Spleen (tissue), 7 donors: ENCODE data around the gene GAGE12E.
"Not testable (repeated sequence)": the region's sequence is repeated elsewhere in the genome, so short reads cannot be mapped to it uniquely, and the experiment has no call there.

Experiments
- CTCF ChIP-seq, 11 experiments: fragments of 200-600 bp in 7 of 11; fragments of 450-650 bp in 4 of 11; sonication (generic) in 4 of 11; IDR thresholded peaks in 8 of 11; conservative IDR thresholded peaks in 3 of 11; 1 replicate in 7 of 11; 2 replicates in 4 of 11; pipeline versions ENCODE4 v1.4.0 to v1.8.0; 2016 to 2021; ENCODE audit warnings: antibody characterized with exemption in 11 of 11, inconsistent platforms in 4 of 11, mild to moderate bottlenecking in 1 of 11
- POLR2AphosphoS5 ChIP-seq, 3 donors: sonication (generic); formaldehyde crosslinking; IDR thresholded peaks; one replicate each; pipeline ENCODE4 v1.5.1; 2017; ENCODE audit warnings: antibody characterized with exemption in 3 of 3
- donor health status: DM: no; HTN: no; CAD: no; lungs with moderate emphysema.
- donor health status: DM: no; HTN: no; CAD: no.
- donor health status: DM: no; HTN: no; CAD: no.

- not testable (repeated sequence) for TF ChIP-seq POLR2AphosphoS5 (IDR thresholded peaks at IDR 0.05); CTCF (IDR thresholded peaks at IDR 0.05 in 8 of 11, conservative IDR thresholded peaks at IDR 0.05 in 3 of 11)
These were observed 9.7 kb upstream of the GAGE12E start, which contains the start of gene GAGE12D for GRCh38 chrX:49541433-49541832.
